ENCODE data around the gene M1AP. TPM values are rescaled to one million over a fixed set of nuclear protein-coding genes. Genes with fewer than 3 reads are reported as not detected.
A peak's percentile ranks its signal among the peaks of the same experiment; 100 is the strongest.

The M1AP gene
- total RNA-seq, 1 donor from 2014 or later: not detected

- Histone ChIP-seq H3K4me3 (peak within 1 kb of the TSS; percentile 78), H3K36me3 (no peaks in the 10 kb centered on the region), H3K4me1 (peaks cover 49% of the 10 kb centered on the region), H3K27me3 (ENCODE audit: low read depth) (peaks cover 37% of the 10 kb centered on the region), H3K9me3 (replicated peaks) (no peaks in the 10 kb centered on the region), H3K27ac (replicated peaks) (peak within 1 kb of the TSS; percentile 87)
- TF ChIP-seq CTCF (IDR thresholded peaks at IDR 0.05; ENCODE audit: borderline replicate concordance): no peak
- DNase-seq: peak; percentile 91
- intact Hi-C loops (cut with micrococcal nuclease): no loop called here
Measured at GRCh38 chr2:74553892-74554819, 94.0 kb downstream of the M1AP start, which contains the start of the genes DOK1 and LOXL3. DOK1 (plus strand) TSS chr2:74554720; CDS start chr2:74554755, 35 bp downstream. LOXL3 (minus strand) TSS chr2:74553942; CDS start chr2:74552634, 1,308 bp downstream.

DNA sequence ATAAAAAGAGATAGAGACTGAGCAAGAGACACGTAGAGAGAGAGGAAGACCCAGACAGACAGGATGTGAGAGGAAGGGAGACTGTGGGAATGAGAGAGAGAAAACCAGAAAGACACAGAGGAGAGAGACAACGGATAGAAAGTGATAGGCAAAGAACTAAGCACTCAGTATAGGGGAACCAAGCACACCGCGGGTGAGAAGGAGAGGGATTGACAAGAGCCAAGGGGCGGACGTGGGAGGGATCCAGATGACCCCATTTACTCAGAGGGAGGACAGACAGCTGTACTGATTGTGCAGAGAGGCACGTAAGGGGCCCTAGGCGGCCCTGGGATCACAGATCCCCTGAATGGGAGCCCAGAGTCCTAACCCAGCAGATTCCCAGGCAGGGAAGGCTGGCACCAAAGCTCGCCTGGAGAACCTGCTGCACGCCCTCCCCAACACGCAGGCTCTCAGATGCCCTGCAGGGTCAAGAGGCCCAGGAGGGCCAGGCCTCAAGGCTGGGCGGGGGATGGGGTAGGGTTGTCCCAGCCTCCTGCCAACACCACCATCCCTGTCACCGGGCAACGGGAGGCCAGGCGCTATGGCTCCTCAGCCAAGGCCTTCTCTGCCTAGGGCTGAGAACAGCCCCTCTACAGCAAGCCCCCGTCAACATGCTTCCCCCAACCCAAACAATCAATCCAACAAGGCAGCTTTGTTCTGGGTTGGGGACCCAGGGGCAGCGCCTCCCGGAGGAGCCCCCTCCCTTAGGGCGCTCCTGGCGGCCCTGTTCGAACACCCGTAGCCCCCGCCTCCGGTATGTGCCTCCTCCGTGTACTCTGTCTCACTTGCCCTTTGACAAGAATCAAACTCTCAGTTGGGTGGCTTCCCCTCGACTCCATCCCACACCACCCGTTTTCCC is 95.0 kb downstream of the M1AP start:
- Histone ChIP-seq H3K36me3 (no peaks in the 10 kb centered on the region), H3K4me1 (peaks cover 59% of the 10 kb centered on the region), H3K4me3 (peak overlapping the region; percentile 78), H3K9me3 (replicated peaks) (no peaks in the 10 kb centered on the region), H3K27me3 (ENCODE audit: low read depth) (peaks cover 37% of the 10 kb centered on the region), H3K27ac (replicated peaks) (peak overlapping the region; percentile 87)
- intact Hi-C loops (cut with micrococcal nuclease): no loop called here
- TF ChIP-seq CTCF (IDR thresholded peaks at IDR 0.05; ENCODE audit: borderline replicate concordance): no peak
- DNase-seq: no peak

DNA sequence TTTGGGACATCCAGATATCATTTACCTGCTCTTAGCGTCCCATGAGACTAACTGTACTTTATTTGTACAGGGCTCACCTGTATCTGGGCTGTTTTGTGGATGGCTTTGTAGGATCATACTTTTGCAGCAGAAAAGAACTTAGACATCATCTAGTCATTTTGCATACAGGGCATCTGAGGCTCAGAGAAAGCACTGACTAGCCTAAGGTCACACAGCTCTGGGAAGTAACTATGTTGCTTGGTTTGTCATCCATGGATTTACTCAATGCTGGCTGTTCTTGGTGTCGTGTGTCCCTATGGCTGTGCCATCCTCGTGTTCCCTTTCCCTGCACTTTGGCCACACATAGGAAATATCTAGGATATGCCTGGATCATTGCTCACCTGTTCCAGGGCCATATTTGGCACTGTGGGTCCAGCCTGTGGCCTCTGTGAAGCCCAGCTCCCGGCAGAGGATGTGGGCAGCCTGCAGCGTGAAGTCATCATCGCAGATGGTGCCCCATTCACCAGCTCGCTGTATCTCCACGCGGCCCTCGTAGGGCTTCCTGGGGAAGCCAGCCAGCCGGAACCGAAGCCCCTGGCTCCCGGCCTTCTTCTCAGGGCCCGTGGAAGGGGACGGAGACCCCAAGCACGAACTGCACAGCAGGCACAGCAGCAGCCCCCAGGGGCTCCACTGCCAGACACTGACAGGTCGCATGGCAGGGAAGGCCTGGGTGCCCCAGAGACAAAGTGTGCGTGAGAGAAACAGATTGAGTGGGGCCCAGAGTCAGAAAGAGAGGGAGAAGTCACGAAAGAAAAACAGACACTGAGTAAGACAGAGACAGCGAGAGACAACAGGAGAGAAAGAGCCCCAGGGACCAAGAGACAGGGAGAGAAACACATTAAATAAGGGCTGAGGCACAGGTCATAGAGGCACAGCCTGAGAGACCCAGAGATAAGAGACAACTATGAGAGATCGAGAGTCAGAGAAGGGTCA is 95.9 kb downstream of the M1AP start:
- H3K4me3 ChIP-seq: peak overlapping the region; percentile 78
- no peaks in the 10 kb centered on the region for H3K9me3 ChIP-seq (replicated peaks)
- peak overlapping the region; percentile 87 for H3K27ac ChIP-seq (replicated peaks)
- peaks cover 37% of the 10 kb centered on the region for H3K27me3 ChIP-seq (ENCODE audit: low read depth)
- no peaks in the 10 kb centered on the region for H3K36me3 ChIP-seq
- peaks cover 61% of the 10 kb centered on the region for H3K4me1 ChIP-seq
- DNase-seq: no peak
- intact Hi-C loops (cut with micrococcal nuclease): no loop called here
- no peak for TF ChIP-seq CTCF (IDR thresholded peaks at IDR 0.05; ENCODE audit: borderline replicate concordance)

- no peaks in the 10 kb centered on the region for H3K36me3 ChIP-seq
- H3K9me3 ChIP-seq (replicated peaks): no peaks in the 10 kb centered on the region
- intact Hi-C loops (cut with micrococcal nuclease): no loop called here
- no peak for DNase-seq
- H3K4me3 ChIP-seq: no peak overlapping the region
- H3K4me1 ChIP-seq: peaks cover 61% of the 10 kb centered on the region
- H3K27me3 ChIP-seq (ENCODE audit: low read depth): peaks cover 37% of the 10 kb centered on the region
- no peak overlapping the region for H3K27ac ChIP-seq (replicated peaks)
- no peak for TF ChIP-seq CTCF (IDR thresholded peaks at IDR 0.05; ENCODE audit: borderline replicate concordance)
Measured at GRCh38 chr2:74551530-74551929, 96.6 kb downstream of the M1AP start.
